IMR-90 (cell line): Measurements from ENCODE around the gene POLR3GL.

Experiments
- BHLHE40 ChIP-seq: fragments of 150-350 bp; IDR thresholded peaks from 2 replicates; pipeline ENCODE4 v1.6.1; 2016; ENCODE audit warnings: mild to moderate bottlenecking, low read depth, low read length
- CTCF ChIP-seq: conservative IDR thresholded peaks from 2 replicates; pipeline ENCODE4 v1.5.1; 2012; ENCODE audit warnings: mild to moderate bottlenecking, low read depth, low read length, improper control_type of control experiment
- POLR2A ChIP-seq: IDR thresholded peaks from 2 replicates; pipeline ENCODE4 v1.6.1; 2012; ENCODE audit warnings: mild to moderate bottlenecking, low read depth, low read length
- RAD21 ChIP-seq: IDR thresholded peaks from 2 replicates; pipeline ENCODE4 v1.6.1; 2012; ENCODE audit warnings: low read length, improper control_type of control experiment

GRCh38 chr1:145917595-145917994 is 46.9 kb upstream of the POLR3GL start:
- TF ChIP-seq CTCF = no peak
- no peak for TF ChIP-seq POLR2A
- no peak for TF ChIP-seq RAD21
- TF ChIP-seq BHLHE40 = no peak
